ENCODE results near the gene HLA-G. TPM values are rescaled to one million over a fixed set of nuclear protein-coding genes. Genes with fewer than 3 reads are reported as not detected.
"Not testable (repeated sequence)": the region's sequence is repeated elsewhere in the genome, so short reads cannot be mapped to it uniquely, and the experiment has no call there.

Gene HLA-G
- total RNA-seq, 1 experiment from 2014 or later = not detected

- no peak for DNase-seq (ENCODE audit: low read depth)
Measured at GRCh38 chr6:29870104-29870503, 42.5 kb downstream of the HLA-G start.

GRCh38 chr6:29872791-29873190 lies 45.2 kb downstream of the HLA-G start:
- DNase-seq (ENCODE audit: low read depth) = no peak

- DNase-seq (ENCODE audit: low read depth) = no peak
Measured at GRCh38 chr6:29875257-29875656, 47.6 kb downstream of the HLA-G start.

GRCh38 chr6:29875734-29876133 lies 48.1 kb downstream of the HLA-G start:
- not testable (repeated sequence) for DNase-seq (ENCODE audit: low read depth)

Other genes starting within 250 kb of the HLA-G start
- gene OR2H2, start 242.7 kb upstream of the HLA-G start, total RNA-seq (2014; rRNA removed; shearing (Covaris generic)) = not detected in 2 replicates
- gene GABBR1, start 194.6 kb upstream of the HLA-G start, total RNA-seq (2014; rRNA removed; shearing (Covaris generic)) = 3.3 and 5.0 TPM in 2 replicates
- not detected in 2 replicates for gene MOG, start 170.7 kb upstream of the HLA-G start, total RNA-seq (2014; rRNA removed; shearing (Covaris generic))
- gene ZFP57, start 146.7 kb upstream of the HLA-G start, total RNA-seq (2014; rRNA removed; shearing (Covaris generic)) = not detected in 2 replicates
- 59.1 and 69.5 TPM in 2 replicates for gene HLA-F, start 104.4 kb upstream of the HLA-G start, total RNA-seq (2014; rRNA removed; shearing (Covaris generic))
- gene HLA-A, start 114.7 kb downstream of the HLA-G start, total RNA-seq (2014; rRNA removed; shearing (Covaris generic)) = 1,042 and 1,246 TPM in 2 replicates
- gene POLR1H, start 233.4 kb downstream of the HLA-G start, total RNA-seq (2014; rRNA removed; shearing (Covaris generic)) = 47.0 and 50.3 TPM in 2 replicates
- 65.1 and 65.7 TPM in 2 replicates for gene PPP1R11, start 239.4 kb downstream of the HLA-G start, total RNA-seq (2014; rRNA removed; shearing (Covaris generic))
- not detected in 2 replicates for gene RNF39, start 247.9 kb downstream of the HLA-G start, total RNA-seq (2014; rRNA removed; shearing (Covaris generic))

Data from RPMI7951 (cell line).